ENCODE measurements around the gene FMO3.

The FMO3 gene

GRCh38 chr1:171160639-171161354 is 70.1 kb downstream of the FMO3 start:
- Histone ChIP-seq H3K4me1 (ENCODE audit: control insufficient read depth in 1 of 2, insufficient read depth in 1 of 2, low read depth in 1 of 2, low read length in 1 of 2) (no peaks in the 10 kb centered on the region), H3K36me3 (no peaks in the 10 kb centered on the region), H3K9me3 (no peaks in the 10 kb centered on the region), H3K27ac (no peak overlapping the region), H3K4me3 (ENCODE audit: low read depth in 1 of 2, low read length in 1 of 2) (no peak overlapping the region), H3K27me3 (no peaks in the 10 kb centered on the region)
- TF ChIP-seq CTCF (IDR thresholded peaks at IDR 0.05), result no peak

- Histone ChIP-seq H3K27ac (no peak overlapping the region), H3K4me3 (ENCODE audit: low read depth in 1 of 2, low read length in 1 of 2) (no peak overlapping the region), H3K36me3 (no peaks in the 10 kb centered on the region), H3K27me3 (no peaks in the 10 kb centered on the region), H3K4me1 (ENCODE audit: control insufficient read depth in 1 of 2, insufficient read depth in 1 of 2, low read depth in 1 of 2, low read length in 1 of 2) (no peaks in the 10 kb centered on the region), H3K9me3 (no peaks in the 10 kb centered on the region)
- TF ChIP-seq CTCF (IDR thresholded peaks at IDR 0.05), result no peak
These were observed 70.7 kb downstream of the FMO3 start for GRCh38 chr1:171161431-171161830.

GRCh38 chr1:171166361-171166760 is 75.7 kb downstream of the FMO3 start:
- Histone ChIP-seq H3K27me3 (no peaks in the 10 kb centered on the region), H3K27ac (no peak overlapping the region)

More at GRCh38 chr1:171166361-171166760, 75.7 kb downstream of the FMO3 start:
- H3K9me3 ChIP-seq, result no peaks in the 10 kb centered on the region
- no peaks in the 10 kb centered on the region for H3K36me3 ChIP-seq
- H3K4me3 ChIP-seq (ENCODE audit: low read depth in 1 of 2, low read length in 1 of 2), result no peak overlapping the region
- H3K4me1 ChIP-seq (ENCODE audit: control insufficient read depth in 1 of 2, insufficient read depth in 1 of 2, low read depth in 1 of 2, low read length in 1 of 2), result no peaks in the 10 kb centered on the region
- no peak for TF ChIP-seq CTCF (IDR thresholded peaks at IDR 0.05)
